HG03064 (cell line): Measurements from ENCODE around the gene MOGAT1.
"Not testable (repeated sequence)": the region's sequence is repeated elsewhere in the genome, so short reads cannot be mapped to it uniquely, and the experiment has no call there.

Experiments
- ATAC-seq: cut with Tn5 transposase; IDR thresholded peaks from one replicate; pipeline ENCODE4 v1.9.1; 2021; ENCODE audit warnings: low read depth; ENCODE audit not compliant: unreplicated experiment

The MOGAT1 gene

DNA sequence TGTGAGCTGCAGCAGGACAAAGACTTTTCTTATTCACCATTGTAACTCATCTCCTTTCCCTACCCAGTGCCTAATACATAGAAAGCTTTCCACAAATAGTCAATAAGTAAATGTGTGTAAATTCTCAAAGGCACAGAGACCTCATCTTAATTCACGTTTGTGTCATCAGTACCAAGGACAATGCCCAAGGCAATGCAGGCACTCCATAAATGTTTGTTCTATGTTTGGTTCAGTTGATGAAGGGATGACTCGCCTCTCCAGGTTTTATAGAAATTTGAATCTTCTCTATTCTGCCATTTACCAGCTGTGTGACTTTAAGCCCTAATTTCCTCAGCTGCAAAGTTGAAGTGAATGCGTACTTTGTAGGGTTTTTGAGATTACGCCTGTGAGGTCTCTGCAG lies 2.1 kb upstream of the MOGAT1 start:
- no peak for ATAC-seq

DNA sequence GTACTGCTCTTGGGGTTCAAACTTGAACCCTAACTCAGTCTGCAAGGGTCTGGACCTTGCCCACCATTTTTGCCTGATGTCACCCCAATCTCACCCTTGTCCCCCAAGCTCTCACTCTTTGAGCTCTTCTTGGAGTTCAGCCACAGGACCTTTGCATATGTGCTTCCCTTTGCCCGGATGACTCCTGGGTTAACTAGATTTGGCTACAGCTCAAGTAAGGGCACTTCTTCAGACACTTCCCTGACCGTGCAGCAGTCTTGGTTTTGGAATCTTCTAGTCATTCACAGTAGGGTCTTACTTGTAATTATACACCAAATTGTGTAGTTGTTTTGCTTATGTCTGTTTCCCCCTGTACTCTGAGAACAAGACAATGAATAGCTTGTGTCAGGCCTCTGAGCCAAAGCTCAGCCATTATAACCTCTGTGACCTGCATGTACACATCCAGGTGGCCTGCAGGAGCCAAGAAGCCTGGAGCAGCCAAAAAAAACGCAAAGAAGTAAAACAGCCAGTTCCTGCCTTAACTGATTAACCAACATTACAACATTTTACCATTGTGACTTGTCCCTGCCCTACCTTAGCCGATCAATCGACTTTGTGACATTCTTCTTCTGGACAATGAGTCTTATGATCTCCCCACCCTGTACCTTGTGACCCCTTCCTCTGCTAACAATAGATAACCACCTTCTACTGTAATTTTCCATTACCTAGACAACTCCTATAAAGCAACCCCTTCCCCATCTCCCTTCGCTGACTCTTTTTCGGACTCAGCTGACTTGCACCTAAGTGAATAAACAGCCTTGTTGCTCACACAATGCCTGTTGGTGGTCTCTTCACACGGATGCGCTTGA lies 1.0 kb upstream of the MOGAT1 start:
- ATAC-seq, result no peak

DNA sequence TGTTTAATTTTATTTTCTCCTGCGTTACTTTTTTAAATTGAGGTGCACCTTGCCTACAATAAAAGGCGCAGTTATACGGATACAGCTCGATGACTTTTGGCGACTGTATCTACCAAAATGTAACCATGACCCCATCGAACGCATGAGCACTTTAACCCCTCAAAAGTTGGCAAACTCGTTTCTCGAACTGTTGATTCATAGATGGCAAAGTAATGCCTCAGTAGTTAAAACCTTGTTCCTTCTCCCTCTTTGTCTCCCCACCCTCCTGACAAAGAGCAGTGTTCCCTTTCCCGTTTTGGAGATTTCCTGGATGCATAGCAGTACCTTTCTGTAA lies 577 bp downstream of the MOGAT1 start:
- ATAC-seq, result no peak

DNA sequence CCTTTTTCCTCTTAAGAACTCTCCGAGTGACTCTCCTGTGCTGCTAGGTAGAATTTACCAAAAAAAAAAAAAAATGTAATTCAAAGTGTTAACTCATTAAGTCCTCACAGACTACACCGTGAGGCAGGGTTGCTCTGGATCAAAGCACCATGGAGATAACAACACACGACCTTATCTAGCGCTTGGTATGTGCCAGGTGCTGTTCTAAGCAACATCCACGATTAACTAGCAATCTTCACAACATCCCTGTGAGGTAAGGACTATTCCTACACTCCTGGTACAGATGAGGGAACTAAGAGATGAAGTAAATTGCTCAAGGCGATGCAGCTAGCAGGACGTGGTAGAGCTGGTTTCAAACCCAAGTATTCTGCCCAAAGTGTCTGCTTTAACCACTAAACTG lies 1.8 kb downstream of the MOGAT1 start:
- no peak for ATAC-seq

DNA sequence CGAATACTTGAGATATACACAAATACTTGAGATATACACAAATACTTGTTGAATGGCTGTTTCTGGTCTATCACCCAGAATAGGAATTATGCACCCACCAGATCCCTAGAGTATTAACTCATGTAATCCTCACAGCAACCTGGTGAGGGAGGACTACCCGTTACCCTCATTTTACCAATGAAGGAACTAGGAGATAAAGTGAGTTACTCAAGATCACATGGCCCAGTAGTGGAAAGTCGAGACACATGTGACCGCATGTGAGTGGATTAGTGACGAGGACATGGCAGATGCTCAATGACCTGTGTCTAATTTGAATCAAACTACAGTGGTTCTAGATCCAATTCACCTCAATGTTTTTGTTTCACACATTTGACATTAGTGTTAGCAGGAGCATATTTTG lies 2.4 kb downstream of the MOGAT1 start:
- ATAC-seq, result no peak

DNA sequence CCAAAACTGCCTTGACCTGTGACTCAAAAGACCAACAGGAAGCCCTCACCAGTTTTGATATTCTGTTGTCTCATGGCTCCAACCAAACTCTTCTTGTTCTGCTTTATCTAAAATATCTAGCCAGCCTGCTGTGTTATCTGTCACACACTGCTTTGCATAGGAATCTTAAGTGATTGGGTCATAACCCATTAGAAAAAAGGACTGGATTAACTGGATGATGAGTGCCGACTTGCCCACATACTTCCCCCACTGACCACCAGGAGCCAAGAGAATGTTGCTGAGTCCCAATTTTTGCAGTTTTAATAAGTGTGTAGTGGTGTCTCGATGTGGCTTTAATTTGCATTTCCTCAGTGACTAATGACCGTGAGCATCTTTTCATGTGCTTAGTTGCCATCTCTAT lies 6.5 kb downstream of the MOGAT1 start:
- no peak for ATAC-seq

DNA sequence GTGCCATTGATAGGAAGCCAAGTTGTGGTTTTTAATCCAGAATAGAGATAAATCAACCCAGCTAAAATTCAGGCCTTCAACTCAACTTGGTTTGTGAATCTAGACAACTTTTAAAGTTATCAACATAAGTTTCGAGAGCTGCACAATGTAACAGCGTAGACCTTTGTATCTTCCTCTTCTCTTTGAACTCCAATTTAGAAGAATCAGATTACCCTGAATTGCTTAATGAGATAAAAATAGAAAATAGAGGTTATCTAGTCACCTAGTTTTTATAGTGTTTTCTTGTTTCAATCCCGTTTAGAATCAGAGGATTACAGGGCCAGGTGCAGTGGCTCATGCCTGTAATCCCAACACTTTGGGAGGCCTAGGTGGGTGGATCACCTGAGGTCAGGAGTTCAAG lies 12.3 kb downstream of the MOGAT1 start:
- no peak for ATAC-seq

DNA sequence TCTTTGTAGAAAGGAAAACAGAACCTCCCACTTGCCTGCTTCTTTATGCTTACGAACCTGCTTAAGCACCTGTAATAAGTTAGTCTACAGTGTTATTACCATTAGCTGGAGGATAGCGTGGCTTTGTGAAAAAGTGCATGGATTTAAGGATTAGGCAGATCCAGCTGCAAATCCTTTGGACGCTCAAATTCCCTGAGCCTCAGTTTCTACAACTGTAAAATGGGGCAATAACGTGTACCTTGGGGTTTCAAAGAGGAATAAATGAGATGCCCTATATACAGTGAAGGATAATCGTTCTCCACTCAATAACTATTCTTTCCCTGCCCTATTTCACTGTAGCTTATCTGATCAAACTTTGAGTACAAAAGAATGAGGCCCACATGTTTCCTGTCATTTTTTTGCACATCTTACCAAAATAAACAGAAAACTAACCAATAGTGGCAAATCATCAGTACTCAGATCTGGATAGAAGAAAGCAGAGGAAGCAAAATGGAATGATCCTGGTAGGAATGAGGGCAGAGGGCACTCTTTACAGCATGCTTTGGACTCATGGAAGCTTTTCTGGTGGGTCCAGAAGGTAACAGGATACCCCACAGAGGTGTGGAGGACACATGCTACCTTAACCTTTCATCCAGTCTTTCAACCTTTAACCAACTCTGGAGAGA lies 14.8 kb downstream of the MOGAT1 start:
- no peak for ATAC-seq

DNA sequence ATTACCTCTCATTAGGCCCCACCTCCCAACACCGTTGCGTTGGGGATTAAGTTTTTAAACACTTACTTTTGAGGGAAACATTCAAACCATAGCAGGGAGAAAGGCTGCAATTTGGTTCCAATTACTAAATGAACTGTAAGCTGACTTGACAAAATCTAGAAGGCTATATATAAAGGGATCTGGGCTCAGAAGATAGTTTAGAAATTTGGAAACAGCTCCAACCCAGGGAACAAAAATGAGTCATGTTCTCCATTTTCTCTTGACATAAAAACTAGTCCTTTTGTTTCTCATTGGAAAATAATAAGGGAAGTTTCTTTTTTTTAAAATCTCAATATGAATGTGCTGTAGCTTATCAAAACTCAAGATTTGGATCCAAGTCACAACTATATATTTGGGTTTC lies 17.5 kb downstream of the MOGAT1 start:
- no peak for ATAC-seq

DNA sequence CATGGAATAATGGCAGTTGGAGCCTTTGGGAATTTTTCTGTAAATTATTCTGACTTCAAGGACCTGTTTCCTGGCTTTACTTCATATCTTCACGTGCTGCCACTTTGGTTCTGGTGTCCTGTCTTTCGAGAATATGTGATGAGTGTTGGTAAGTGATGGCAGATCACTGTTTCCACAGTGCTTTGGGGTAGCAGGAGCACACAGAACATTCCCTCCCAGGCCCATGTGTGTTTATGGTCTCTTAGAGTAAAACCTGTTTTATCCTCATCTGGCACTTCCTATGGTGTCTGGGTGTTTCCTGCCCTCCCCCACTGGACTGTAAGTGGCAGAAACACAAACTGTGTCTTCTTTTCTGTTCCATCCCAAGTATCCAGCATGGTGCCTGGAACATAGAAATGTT lies 17.9 kb downstream of the MOGAT1 start:
- ATAC-seq, result no peak

DNA sequence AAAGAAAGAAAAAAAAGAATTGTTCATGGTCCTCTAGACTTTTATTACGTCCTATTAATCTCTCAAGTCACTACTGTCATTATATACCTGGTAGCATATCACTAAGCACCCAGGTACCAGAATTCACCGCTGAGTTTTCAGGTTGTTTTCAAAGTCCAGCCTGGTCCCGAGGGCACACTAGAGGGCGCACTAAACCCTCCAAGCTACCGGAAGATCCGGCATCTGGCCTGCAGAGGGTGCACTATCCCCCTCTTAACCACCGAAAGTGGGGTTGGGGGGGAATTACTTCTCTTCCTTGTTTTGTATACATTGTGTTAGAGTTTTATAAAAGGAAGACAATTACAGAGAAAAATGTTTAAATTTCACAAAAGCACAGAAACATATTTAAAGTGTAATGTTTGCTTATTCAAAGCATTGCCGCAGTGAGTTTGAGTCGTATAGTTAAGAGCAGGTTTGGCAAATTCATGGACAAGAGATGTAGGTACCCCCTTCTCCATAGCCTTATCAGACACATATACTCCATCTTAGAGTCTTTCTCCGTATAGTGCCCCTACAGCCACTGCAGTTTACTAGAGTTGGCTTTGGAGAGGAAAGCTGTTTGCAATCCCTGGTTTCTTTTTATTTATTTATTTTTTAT lies 19.2 kb downstream of the MOGAT1 start:
- ATAC-seq, result peak; percentile 86

DNA sequence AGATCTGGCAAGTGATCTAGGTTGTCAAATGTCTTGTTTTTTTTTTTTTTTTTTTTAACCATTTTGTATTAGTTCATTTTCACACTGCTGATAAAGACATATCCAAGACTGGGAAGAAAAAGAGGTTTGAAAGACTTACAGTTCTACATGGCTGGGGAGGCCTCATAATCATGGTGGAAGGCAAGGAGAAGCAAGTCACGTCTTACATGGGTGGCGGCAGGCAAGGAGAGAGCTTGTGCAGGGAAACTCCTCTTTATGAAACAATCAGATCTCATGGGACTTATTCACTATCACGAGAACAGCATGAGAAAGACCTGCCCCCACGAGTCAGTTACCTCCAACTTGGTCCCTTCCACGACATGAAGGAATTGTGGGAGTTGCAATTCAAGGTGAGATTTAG lies 22.0 kb downstream of the MOGAT1 start:
- not testable (repeated sequence) for ATAC-seq

DNA sequence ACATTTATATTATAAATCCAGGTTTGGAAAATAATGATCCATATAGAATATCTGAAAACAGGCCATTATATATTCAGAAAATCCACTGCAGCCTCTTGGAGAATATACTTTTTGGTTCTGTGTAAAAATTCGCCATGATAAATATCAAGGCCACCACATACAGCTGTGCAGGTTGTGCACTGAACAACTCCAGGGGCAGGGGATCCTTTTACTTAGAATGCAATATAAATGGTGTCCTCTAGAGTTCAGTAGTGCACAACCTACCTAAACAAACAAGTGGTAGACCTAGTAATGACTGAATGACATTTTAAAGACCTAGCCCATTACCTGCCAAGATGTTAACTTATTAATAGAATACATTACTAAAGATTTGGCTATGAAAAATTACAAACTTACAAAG lies 22.4 kb downstream of the MOGAT1 start:
- ATAC-seq, result no peak

DNA sequence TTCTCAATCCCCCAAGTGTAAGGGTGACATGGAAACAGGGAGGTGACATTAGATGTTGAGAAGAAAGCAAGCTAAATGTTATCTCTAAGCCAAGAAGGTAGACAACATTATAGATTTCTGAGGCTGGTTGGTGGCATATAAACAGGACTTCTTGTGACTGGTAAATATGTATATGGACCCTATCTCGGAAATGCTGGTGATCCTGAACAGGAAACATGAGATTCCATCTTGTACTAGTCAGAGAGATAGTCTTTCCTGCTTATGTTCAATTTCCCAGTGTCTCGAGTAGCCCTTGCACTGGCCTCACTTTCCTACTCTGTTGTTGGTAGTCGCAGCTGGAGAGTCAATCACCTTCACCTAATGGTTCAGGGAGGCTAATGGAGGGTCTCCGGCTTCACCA lies 26.8 kb downstream of the MOGAT1 start:
- no peak for ATAC-seq

DNA sequence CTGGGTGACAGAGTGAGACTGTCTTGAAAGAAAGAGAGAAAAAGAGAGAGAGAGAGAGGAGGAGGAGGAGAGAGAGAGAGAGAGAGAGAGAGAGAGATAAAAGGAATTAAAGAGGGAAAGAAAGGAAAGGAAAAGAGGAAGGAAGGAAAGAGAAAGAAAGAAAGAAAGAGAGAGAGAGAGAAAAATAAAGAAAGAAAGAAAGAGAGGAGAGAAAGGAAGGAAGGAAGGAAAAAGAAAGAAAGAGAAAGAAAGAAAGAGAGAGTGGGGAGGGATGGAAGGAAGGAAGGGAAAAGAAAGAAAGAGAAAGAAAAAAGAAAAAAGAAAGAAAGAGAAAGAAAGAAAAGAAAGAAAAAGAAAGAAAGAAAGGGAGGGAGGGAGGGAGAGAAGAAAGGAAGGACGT lies 29.8 kb downstream of the MOGAT1 start:
- no peak for ATAC-seq

DNA sequence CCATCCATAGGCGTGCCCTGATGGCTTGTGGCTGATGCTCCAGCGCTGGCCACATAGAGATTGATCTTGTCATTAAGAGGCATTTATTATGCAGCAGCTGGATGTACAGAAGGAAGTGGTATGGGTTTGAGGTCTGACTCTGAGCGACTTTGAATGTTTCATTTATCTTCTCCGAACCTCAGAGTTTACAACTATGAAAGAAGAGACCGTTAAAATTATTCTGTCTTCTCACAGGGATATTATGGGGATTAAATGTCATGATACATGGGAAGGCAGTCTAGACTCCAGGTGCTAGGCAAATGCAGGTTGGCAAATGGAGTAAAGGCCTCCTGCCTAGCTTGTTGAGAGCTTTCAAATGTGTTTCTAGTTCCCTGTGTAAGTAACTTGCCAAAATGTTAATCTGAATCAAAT lies 30.3 kb downstream of the MOGAT1 start:
- ATAC-seq, result no peak

DNA sequence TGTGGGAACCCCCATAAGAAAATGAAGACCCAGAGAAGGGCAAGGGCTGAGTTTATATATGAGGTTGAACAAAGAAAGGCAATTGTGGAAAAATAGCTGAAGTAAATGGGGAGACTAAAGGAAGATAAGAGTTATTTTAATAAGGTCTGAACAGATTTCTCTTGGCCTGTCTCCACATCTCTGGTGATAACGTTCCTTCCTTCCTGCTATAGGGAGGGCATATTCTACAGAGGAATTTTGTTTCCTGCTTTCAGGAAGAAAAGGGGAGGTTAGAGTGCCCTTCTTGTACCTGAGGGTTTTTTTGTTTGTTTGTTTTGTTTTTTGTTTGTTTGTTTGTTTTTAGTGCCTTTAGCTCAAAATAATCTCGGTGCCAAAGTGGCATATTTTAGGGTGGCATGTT lies 31.6 kb downstream of the MOGAT1 start:
- ATAC-seq, result no peak

DNA sequence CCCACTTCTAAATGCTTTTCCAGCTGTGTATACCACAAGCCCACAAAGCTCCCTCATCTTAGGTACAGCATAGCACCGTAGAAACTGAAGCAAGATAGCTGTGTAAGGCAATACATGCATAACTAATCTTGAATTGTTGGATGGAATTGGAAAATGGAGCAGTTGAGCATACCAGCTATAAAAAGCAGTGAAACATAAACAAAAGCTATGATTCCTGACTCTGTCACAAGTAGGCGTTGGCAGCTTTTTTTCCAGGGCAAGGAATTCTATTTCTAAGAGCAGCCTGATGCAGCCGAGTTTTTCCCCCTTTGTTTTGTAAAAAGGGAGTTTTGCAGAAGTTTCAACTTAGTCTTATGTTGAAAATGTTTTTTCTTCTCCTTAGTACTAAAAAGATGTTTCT lies 32.4 kb downstream of the MOGAT1 start:
- ATAC-seq, result no peak

DNA sequence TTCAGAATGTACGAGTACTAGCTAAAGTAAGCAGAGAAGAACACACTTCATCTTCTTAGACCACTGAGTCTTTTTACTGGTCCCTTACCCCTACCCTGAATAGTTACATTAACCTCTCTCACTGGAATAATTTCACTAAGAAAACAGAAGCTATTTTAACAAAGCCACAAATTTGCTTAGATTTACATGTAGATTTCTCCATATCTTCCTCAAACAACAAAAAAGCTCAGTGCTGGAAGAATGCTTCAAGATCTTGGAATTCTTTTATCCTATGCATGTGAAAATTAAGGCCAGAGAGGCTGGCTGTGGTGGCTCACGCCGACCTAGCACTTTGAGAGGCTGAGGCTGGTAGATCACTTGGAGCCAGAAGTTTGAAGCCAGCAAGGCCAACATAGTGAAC lies 35.2 kb downstream of the MOGAT1 start:
- no peak for ATAC-seq

DNA sequence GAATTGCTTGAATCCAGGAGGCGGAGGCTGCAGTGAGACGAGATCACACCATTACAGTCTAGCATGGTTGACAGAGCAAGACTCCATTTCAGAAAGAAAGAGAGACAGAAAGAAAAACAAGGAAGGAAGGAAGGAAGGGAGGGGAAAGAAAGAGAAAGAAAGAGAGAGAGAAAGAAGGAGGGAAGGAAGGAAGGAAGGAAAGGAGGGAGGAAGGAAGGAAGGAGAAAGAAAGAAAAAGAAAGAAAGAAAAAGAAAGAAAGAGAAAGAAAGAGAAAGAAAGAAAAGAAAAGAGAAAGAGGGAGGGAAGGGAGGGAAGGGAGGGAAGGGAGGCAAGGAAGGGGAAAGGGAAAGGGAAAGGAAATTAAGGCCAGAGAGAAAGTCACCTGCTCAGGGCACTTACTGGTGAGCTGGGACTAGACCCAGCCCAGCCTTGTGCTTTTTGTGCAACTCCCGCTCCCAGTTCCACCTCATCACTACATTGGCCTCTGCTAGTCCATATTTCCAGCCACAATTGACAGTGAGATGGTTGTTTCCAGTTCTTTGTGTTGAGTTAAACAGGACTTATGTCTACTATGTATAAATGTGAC lies 35.7 kb downstream of the MOGAT1 start:
- no peak for ATAC-seq

DNA sequence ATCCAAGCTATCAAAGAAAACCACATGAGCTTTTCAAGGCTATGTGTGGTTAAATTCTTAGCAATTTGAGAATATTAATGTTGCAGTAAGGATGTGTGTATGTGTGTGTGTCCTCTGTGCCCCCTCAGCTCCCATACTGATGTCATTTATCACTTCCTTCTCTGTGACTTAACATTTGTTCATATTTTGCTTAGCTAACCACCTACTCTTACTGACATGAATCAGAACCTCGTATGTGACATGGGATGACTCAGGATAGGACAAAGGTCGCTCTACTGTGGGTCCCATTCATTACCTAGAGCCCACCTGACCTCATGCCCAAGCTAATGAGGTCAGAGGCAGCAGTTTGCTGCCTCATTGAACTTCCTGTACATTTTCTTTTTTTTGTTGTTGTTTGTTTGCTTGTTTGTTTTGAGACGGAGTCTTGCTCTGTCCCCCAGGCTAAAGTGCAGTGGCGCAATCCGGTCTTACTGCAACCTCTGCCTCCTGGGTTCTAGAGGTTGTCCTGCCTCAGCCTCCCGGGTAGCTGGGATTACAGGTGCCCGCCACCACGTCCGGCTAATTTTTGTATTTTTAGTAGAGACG lies 36.3 kb downstream of the MOGAT1 start:
- no peak for ATAC-seq
